ENCODE measurements around the gene DMC1. TPM values are rescaled to one million over a fixed set of nuclear protein-coding genes. Genes with fewer than 3 reads are reported as not detected.

DMC1 gene
- total RNA-seq, 1 donor from 2014 or later = 10.8 TPM

DNA sequence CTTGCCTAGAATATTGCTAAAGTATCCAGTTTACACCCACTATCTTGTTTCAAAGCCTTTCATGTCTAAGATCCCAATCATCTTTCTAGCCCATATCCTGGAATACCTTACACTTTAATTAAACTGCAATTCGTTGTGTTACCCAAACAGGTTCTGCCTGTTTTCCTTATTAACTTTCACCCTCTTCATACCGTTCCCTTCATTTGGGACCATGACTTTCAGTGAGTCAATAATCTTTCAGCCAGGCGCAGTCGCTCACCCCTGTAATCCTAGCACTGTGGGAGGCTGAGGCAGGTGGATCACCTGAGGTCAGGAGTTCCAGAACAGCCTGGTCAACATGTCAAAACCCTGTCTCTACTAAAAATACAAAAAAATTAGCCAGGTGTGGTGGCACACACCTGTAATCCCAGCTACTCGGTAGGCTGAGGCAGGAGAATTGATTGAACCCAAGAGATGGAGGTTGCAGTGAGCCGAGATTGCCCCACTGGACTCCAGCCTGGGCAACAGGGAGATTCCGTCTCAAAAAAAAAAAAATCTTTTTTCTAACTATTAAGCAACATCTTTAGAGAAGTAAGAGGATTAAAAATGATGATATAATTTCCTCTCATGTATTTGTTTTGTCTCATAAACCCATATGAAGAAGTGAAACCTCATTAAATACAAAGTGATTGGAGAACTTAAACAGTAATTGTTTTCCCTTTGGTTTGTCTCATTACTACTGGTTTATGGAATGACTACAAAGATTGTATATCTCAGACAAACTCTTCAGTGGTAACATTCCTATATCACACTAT, 20.7 kb downstream of the DMC1 start:
- intact Hi-C loops (cut with micrococcal nuclease) = no loop called here
- no peak overlapping the region for H3K4me3 Mint-ChIP-seq (ENCODE audit: low read depth)
- no peaks in the 10 kb centered on the region for H3K27me3 Mint-ChIP-seq (ENCODE audit: low read depth)
- no peaks in the 10 kb centered on the region for H3K4me1 Mint-ChIP-seq (ENCODE audit: low read depth)
- DNase-seq (ENCODE audit: low spot score) = no peak
- H3K27ac Mint-ChIP-seq = no peak overlapping the region
- H3K9me3 Mint-ChIP-seq = peaks cover 2% of the 10 kb centered on the region
- peaks cover 24% of the 10 kb centered on the region for H3K36me3 Mint-ChIP-seq (ENCODE audit: low read depth)

DNA sequence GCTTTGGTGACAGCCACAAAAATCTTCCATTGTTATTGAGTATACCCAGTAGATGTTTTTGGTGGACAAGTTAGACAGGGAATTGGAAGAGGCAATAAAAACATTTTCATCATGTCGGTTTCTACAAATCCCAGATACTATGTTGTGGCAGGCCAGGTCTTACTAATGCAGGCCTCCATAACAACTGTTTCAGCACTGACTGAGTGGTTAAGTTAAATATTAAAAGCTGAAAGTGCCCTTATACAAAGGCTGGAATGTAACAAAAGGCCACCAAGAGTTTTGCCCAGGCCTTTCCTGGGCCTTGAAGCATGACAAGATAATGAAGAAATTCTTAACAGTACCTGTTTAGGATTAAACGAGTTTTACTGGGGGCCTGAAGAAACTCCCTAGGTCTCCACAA, 29.3 kb downstream of the DMC1 start:
- Mint-ChIP-seq H3K36me3 (ENCODE audit: low read depth) (peaks cover 36% of the 10 kb centered on the region), H3K9me3 (peaks cover 23% of the 10 kb centered on the region), H3K27me3 (ENCODE audit: low read depth) (no peaks in the 10 kb centered on the region), H3K4me1 (ENCODE audit: low read depth) (no peaks in the 10 kb centered on the region), H3K4me3 (ENCODE audit: low read depth) (no peak overlapping the region), H3K27ac (no peak overlapping the region)
- intact Hi-C loops (cut with micrococcal nuclease) = no loop called here
- DNase-seq (ENCODE audit: low spot score) = no peak

DNA sequence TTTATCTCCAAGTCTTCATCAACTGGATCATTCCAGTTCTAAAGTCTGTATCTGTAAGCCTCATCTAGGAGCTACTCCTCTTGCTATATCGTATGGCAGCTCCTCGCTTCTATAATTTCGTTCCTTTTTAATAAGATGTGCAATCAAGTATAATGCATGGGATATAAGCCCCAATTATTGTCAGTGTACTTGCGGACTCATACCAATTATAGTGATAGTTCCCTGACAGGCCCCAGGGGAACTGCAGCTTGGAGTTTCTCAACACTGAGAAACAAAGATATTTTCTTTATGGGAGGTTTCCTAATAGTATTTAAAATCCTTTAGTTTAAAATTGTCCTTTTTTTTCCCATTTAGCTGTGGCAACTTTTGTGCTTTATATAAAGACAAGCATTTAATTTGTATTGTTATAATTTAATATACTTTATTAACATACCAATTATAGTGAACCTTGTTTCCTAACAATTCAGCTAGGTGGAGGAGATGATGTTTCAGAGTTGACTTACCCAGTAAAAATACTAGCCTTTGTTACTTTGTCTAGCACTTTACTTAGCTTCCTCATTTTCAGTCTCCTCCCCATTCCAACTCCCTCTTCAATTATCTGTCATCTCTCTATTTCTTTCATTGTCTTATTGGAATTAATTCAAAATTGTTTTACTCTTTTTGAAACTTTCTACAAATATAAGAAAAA, 38.6 kb downstream of the DMC1 start:
- peak overlapping the region; percentile 89 for H3K27ac Mint-ChIP-seq
- no peaks in the 10 kb centered on the region for H3K27me3 Mint-ChIP-seq (ENCODE audit: low read depth)
- H3K4me3 Mint-ChIP-seq (ENCODE audit: low read depth) = peak overlapping the region; percentile 47
- intact Hi-C loops (cut with micrococcal nuclease) = no loop called here
- peaks cover 9% of the 10 kb centered on the region for H3K4me1 Mint-ChIP-seq (ENCODE audit: low read depth)
- DNase-seq (ENCODE audit: low spot score) = no peak
- H3K9me3 Mint-ChIP-seq = no peaks in the 10 kb centered on the region
- H3K36me3 Mint-ChIP-seq (ENCODE audit: low read depth) = peaks cover 12% of the 10 kb centered on the region

DNA sequence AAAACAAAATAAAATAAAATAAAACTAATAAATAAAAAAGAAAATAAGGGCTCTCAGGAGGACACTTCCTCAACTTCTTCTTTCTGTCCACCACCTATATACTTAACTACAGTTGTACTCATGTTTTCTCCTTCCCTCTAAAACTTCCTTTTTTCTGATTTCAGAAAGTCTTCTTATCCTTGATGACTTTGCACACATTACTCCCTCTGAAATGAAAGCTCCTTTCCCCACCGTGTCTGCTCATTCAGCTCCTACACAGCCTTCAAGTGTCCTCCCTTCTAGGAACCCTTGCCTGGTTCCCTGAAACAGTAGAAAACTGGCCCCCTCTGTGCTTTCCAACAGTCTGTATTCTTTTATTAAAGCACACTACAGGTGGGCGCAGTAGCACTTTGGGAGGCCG, 45.6 kb downstream of the DMC1 start:
- H3K4me1 Mint-ChIP-seq (ENCODE audit: low read depth) = peaks cover 5% of the 10 kb centered on the region
- H3K36me3 Mint-ChIP-seq (ENCODE audit: low read depth) = peaks cover 5% of the 10 kb centered on the region
- intact Hi-C loops (cut with micrococcal nuclease) = no loop called here
- no peak overlapping the region for H3K27ac Mint-ChIP-seq
- no peak for DNase-seq (ENCODE audit: low spot score)
- H3K4me3 Mint-ChIP-seq (ENCODE audit: low read depth) = no peak overlapping the region
- H3K9me3 Mint-ChIP-seq = no peaks in the 10 kb centered on the region
- H3K27me3 Mint-ChIP-seq (ENCODE audit: low read depth) = no peaks in the 10 kb centered on the region

DNA sequence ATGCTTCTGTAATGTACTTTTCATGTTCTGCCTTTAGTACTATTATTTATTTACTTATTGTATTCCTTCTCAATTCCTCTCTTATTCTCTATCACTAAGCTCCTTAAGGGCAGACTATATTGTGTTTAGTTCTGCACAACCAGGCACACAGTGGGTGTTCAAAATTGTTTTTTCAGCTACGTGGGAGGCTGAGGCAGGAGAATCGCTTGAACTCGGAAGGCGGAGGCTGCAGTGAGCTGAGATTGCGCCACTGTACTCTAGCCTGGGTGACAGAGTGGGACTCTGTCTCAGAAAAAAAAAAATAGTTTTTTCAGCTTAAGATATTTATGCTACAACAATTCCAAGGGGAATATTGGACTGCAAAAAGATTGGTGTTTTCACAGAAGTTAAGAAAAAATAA, 46.5 kb downstream of the DMC1 start:
- Mint-ChIP-seq H3K9me3 (no peaks in the 10 kb centered on the region), H3K4me3 (ENCODE audit: low read depth) (no peak overlapping the region), H3K27ac (no peak overlapping the region), H3K4me1 (ENCODE audit: low read depth) (peaks cover 2% of the 10 kb centered on the region), H3K27me3 (ENCODE audit: low read depth) (no peaks in the 10 kb centered on the region), H3K36me3 (ENCODE audit: low read depth) (peaks cover 2% of the 10 kb centered on the region)
- intact Hi-C loops (cut with micrococcal nuclease) = no loop called here
- no peak for DNase-seq (ENCODE audit: low spot score)

DNA sequence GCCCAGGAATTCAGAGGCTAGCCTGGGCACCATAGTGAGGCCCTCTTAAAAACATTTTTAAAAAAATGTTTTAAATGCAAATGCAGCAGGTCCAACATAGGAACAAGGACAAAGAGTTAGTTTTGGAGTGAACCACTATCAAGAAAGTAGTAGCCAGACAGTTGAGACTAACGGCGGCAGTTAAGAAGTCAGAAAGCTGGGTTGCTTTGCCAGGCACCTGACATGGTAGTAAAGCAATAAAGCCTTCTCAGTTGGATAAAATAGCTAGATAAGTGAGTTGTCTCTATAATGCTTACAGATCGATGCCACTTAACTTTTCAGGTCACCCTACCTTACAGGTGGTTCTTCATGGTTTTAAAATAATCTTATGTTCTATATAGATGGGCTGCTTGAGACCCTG, 47.0 kb downstream of the DMC1 start:
- no peaks in the 10 kb centered on the region for H3K9me3 Mint-ChIP-seq
- peaks cover 2% of the 10 kb centered on the region for H3K4me1 Mint-ChIP-seq (ENCODE audit: low read depth)
- peaks cover 2% of the 10 kb centered on the region for H3K36me3 Mint-ChIP-seq (ENCODE audit: low read depth)
- intact Hi-C loops (cut with micrococcal nuclease) = no loop called here
- H3K4me3 Mint-ChIP-seq (ENCODE audit: low read depth) = no peak overlapping the region
- no peaks in the 10 kb centered on the region for H3K27me3 Mint-ChIP-seq (ENCODE audit: low read depth)
- H3K27ac Mint-ChIP-seq = no peak overlapping the region
- no peak for DNase-seq (ENCODE audit: low spot score)

DNA sequence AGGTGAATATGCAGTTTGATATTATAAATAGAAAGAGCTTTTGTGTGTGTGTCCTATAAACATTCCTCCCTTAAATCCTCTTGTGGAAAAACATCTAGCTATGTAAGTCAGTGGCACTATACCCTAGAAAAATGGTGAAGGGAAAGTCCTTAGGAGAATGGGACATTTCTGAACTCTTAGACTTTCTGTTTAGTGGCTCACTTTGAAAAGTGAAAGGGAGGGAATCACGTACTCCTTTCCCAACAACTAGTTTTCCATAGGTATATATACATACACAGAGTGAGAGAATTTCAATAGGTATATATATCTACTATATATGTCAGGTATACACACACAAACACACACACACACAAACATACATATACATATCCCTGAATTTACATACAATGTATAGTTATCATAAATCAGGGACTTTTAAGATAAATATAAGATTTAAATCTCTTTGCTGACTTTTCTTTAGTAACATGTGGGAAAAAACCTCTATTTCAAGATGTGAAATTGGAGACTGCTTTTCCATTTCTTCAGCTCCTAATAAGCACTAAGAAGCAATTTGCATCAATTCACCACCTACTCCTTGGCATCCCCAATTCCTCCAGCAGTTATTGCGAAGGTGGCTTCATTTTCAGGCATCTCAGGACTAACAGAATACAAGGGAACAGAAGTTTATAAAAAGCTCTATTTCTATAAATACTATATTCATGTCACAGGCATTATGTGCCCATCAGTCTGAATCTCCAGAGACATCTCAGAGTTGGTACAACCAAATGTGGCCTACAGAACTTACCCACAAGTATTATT, 50.3 kb downstream of the DMC1 start:
- Mint-ChIP-seq H3K36me3 (ENCODE audit: low read depth) (peaks cover 2% of the 10 kb centered on the region), H3K27ac (no peak overlapping the region), H3K4me1 (ENCODE audit: low read depth) (peaks cover 2% of the 10 kb centered on the region), H3K9me3 (no peaks in the 10 kb centered on the region), H3K4me3 (ENCODE audit: low read depth) (no peak overlapping the region), H3K27me3 (ENCODE audit: low read depth) (no peaks in the 10 kb centered on the region)
- intact Hi-C loops (cut with micrococcal nuclease) = no loop called here
- no peak for DNase-seq (ENCODE audit: low spot score)

DNA sequence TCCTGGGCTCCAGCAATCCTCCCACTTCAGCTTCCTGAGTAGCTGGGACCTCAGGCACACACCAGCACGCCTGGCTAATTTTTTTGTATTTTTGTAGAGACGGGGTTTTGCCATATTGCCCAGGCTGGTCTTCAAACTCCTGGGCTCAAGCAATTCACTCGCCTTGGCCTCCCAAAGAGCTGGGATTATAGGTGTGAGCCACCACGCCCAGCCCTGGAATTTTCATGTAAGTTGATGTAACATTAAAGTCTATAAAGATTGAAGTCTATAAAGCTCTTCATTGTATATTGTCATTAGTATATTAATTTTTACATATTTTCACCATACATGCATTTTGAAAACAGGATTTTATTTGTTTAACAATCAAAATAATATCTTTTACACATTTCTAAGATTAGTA, 51.4 kb downstream of the DMC1 start:
- Mint-ChIP-seq H3K36me3 (ENCODE audit: low read depth) (no peaks in the 10 kb centered on the region), H3K4me1 (ENCODE audit: low read depth) (no peaks in the 10 kb centered on the region), H3K27me3 (ENCODE audit: low read depth) (no peaks in the 10 kb centered on the region), H3K4me3 (ENCODE audit: low read depth) (no peak overlapping the region), H3K9me3 (no peaks in the 10 kb centered on the region), H3K27ac (no peak overlapping the region)
- DNase-seq (ENCODE audit: low spot score) = no peak
- intact Hi-C loops (cut with micrococcal nuclease) = no loop called here

DNA sequence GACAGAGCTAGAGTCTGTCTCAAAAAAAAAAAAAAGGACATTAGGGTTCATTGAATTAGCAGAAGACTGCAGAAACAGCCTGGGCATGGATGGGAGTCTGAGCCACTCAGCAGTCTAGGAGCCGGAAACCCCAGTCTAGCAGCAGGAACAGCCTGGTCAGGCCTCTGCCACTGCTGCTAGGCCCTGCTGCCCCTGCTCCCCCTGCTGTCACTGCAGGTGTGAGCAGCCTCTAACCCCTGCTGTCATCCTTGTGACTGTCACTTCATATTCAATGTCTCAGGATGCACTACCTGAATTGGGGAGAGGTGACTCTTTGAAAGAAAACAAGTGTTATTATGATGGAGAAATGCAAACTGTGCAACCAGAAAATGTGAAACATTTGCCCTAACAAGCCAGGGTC, 56.9 kb downstream of the DMC1 start:
- peak; percentile 36 for DNase-seq (ENCODE audit: low spot score)
- Mint-ChIP-seq H3K4me1 (ENCODE audit: low read depth) (no peaks in the 10 kb centered on the region), H3K27ac (no peak overlapping the region), H3K9me3 (no peaks in the 10 kb centered on the region), H3K4me3 (ENCODE audit: low read depth) (no peak overlapping the region), H3K27me3 (ENCODE audit: low read depth) (no peaks in the 10 kb centered on the region), H3K36me3 (ENCODE audit: low read depth) (no peaks in the 10 kb centered on the region)
- intact Hi-C loops (cut with micrococcal nuclease) = no loop called here

DNA sequence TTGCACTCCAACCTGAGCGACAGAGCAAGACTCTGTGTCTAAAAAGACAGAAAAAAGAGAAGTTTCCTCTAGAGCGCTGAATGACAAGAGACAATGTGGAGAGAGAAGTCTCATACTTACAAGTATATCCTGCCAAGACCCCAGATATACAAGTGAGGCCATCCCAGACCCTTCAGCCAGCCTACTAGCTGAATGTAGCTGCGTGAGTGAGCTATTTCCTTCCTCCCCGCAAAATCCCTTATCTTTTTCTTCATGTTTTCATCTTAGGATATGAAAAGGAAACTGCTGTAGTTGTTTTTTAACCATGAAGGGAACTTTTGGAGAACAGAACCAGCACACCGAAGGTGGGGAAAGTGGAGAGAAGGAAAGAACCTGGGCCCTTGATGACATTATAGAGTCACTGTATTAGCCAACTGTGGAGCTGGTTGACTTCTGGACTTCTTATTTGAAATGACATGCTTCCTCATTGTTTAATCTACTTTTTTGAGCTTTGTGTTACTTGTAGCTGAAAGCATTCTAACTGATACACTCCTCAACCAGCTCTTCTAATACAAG, 59.5 kb downstream of the DMC1 start:
- Mint-ChIP-seq H3K4me1 (ENCODE audit: low read depth) (peaks cover 5% of the 10 kb centered on the region), H3K27ac (no peak overlapping the region), H3K36me3 (ENCODE audit: low read depth) (peaks cover 7% of the 10 kb centered on the region), H3K9me3 (no peaks in the 10 kb centered on the region), H3K27me3 (ENCODE audit: low read depth) (no peaks in the 10 kb centered on the region), H3K4me3 (ENCODE audit: low read depth) (no peak overlapping the region)
- no peak for DNase-seq (ENCODE audit: low spot score)
- intact Hi-C loops (cut with micrococcal nuclease) = no loop called here

DNA sequence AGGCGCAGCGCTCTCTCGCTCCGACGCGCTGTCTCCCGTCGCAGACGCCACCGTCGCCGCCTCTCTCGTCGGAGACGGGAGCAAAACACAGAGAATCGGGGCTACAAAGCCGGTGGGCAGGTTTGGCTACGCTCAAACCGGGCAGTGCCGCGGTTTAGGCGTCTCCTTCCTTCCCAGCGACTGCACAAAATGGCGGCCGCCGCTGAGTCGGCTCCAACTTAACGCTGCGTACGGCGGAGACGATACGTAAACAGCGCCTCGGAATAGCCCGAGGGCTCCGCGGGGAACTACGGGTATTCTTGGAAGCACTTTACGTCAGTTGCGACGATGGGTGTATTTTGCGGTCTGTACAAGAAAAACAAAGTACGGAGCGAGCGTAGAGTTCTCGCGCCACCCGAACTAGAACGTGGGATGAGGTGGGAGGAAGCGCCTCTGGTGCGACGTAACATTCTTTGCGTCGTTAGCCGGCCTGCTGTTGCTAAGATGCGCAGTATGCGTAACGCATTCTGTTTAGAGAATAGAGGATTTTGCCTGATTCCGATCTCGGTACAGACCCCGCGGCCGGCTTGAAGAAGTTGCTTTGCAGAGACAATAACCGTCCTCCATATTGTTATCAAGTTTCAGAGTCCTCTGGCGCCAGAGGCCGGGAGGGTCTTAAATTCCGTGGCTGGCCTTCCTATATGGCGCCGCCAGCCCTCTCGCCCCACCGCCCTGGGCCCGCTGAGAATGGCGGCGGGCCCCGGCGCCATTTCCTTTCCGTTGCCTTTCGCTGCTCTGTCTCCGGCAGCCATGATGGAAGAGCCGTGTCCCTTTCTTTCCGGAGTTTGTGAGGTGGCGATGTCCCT, 63.6 kb downstream of the DMC1 start, which contains the start of gene DDX17:
Gene DDX17, minus strand, starts transcription at position 194 of the 845 bp plus-strand sequence.
- Mint-ChIP-seq H3K27ac (peak within 1 kb of the TSS; percentile 100), H3K4me1 (ENCODE audit: low read depth) (peaks cover 36% of the 10 kb centered on the region), H3K4me3 (ENCODE audit: low read depth) (peak within 1 kb of the TSS; percentile 99), H3K36me3 (ENCODE audit: low read depth) (peaks cover 48% of the 10 kb centered on the region), H3K27me3 (ENCODE audit: low read depth) (no peaks in the 10 kb centered on the region), H3K9me3 (no peaks in the 10 kb centered on the region)
- intact Hi-C loops (cut with micrococcal nuclease) = loop anchor here (1.0 to 5.0 kb wide), 4 partner anchors 16 to 201 kb away; partner anchors contain the start of genes DMC1 and GTPBP1
- peak; percentile 94 for DNase-seq (ENCODE audit: low spot score)
